MM.1S (cell line): Measurements from ENCODE around the gene HSPE1.

Source experiments
- DNase-seq: peaks from one replicate; pipeline ENCODE4 v3.0.0-alpha.2; 2015
- H2AFZ ChIP-seq: fragments of 300-600 bp; sonication (generic); 2 replicates; pipeline ENCODE4 v1.6.0; 2016; ENCODE audit warnings: antibody characterized with exemption, low read length
- H3F3A ChIP-seq: fragments of 300-600 bp; sonication (generic); 2 replicates; pipeline ENCODE4 v1.6.1; 2016; ENCODE audit warnings: mild to moderate bottlenecking, antibody characterized with exemption, low read length, moderate library complexity, mixed read lengths; ENCODE audit not compliant: insufficient read depth
- H3K27ac ChIP-seq: fragments of 300-600 bp; sonication (generic); 2 replicates; pipeline ENCODE4 v1.5.1; 2016; ENCODE audit warnings: mild to moderate bottlenecking, low read length
- H3K27me3 ChIP-seq: fragments of 300-600 bp; sonication (generic); replicated peaks from 2 replicates; pipeline ENCODE4 v1.6.0; 2016; ENCODE audit warnings: low read length; ENCODE audit not compliant: insufficient read depth
- H3K36me3 ChIP-seq: fragments of 300-600 bp; sonication (generic); replicated peaks from 2 replicates; pipeline ENCODE4 v1.6.1; 2016; ENCODE audit warnings: mild to moderate bottlenecking, low read length, mixed read lengths; ENCODE audit not compliant: insufficient read depth
- H3K4me1 ChIP-seq: fragments of 300-600 bp; sonication (generic); 2 replicates; pipeline ENCODE4 v1.6.1; 2016; ENCODE audit warnings: low read length, mixed read lengths
- H3K4me2 ChIP-seq: fragments of 300-600 bp; sonication (generic); 2 replicates; pipeline ENCODE4 v1.6.0; 2016; ENCODE audit warnings: low read depth, low read length
- H3K4me3 ChIP-seq: fragments of 300-600 bp; sonication (generic); 2 replicates; pipeline ENCODE4 v1.5.1; 2016; ENCODE audit warnings: low read length, mixed read lengths
- H3K79me2 ChIP-seq: fragments of 300-600 bp; sonication (generic); 2 replicates; pipeline ENCODE4 v1.6.1; 2016; ENCODE audit warnings: mixed run types, low read length, mixed read lengths
- H3K9ac ChIP-seq: fragments of 300-600 bp; sonication (generic); 2 replicates; pipeline ENCODE4 v1.6.1; 2016; ENCODE audit warnings: low read length, mixed read lengths
- H3K9me2 ChIP-seq: fragments of 300-600 bp; sonication (generic); replicated peaks from 2 replicates; pipeline ENCODE4 v1.6.1; 2016; ENCODE audit warnings: mild to moderate bottlenecking, low read length, mixed read lengths; ENCODE audit not compliant: insufficient read depth
- H3K9me3 ChIP-seq: fragments of 300-600 bp; sonication (generic); replicated peaks from 2 replicates; pipeline ENCODE4 v1.6.1; 2016; ENCODE audit warnings: mild to moderate bottlenecking, low read length, mixed read lengths; ENCODE audit not compliant: insufficient read depth
- H4K20me1 ChIP-seq: fragments of 300-600 bp; sonication (generic); 2 replicates; pipeline ENCODE4 v1.6.1; 2016; ENCODE audit warnings: mild to moderate bottlenecking, low read length, moderate library complexity, mixed read lengths; ENCODE audit not compliant: insufficient read depth
- CTCF ChIP-seq: fragments of 300-600 bp; sonication (generic); IDR thresholded peaks from 2 replicates; pipeline ENCODE4 v1.5.1; 2016; ENCODE audit warnings: antibody characterized with exemption, low read length, mixed read lengths
- EZH2 ChIP-seq: fragments of 300-600 bp; sonication (generic); optimal IDR thresholded peaks from 2 replicates; pipeline ENCODE3; 2017; ENCODE audit warnings: low read depth, mild to moderate bottlenecking, antibody characterized with exemption, low read length, mixed read lengths
- EZH2phosphoT487 ChIP-seq: fragments of 300-600 bp; sonication (generic); IDR thresholded peaks from 2 replicates; pipeline ENCODE4 v1.6.1; 2018; ENCODE audit warnings: antibody characterized with exemption, low read length

Gene HSPE1

DNA sequence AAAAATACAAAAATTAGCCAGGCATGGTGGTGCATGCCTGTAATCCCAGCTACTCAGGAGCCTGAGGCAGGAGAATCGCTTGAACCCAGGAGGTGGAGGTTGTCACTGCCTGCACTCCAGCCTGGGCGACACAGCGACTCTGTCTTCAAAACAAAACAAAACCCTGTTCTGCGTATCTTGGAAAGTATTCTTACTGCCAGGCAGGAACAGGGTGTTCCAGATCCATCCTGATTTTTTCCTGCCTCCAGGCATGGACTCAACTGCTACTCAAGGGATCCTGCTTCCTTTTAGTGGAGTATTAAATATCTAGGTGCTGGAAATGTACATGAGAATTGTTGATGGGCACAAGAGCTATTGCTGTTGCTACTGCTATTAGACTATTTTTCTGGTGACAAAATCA, 12.8 kb upstream of the HSPE1 start:
- Histone ChIP-seq H3K27ac (no peak overlapping the region), H4K20me1 (no peaks in the 10 kb centered on the region; the same call in 1 of the 2 replicates), H3K9ac (no peak overlapping the region), H2AFZ (no peak overlapping the region), H3K9me2 (no peaks in the 10 kb centered on the region), H3K79me2 (peaks cover 44% of the 10 kb centered on the region), H3K4me1 (peaks cover 4% of the 10 kb centered on the region; the same call in 1 of the 2 replicates), H3K4me2 (no peak overlapping the region), H3K9me3 (no peaks in the 10 kb centered on the region), H3K4me3 (no peak overlapping the region), H3K27me3 (no peaks in the 10 kb centered on the region), H3F3A (peaks cover 56% of the 10 kb centered on the region), H3K36me3 (peaks cover 51% of the 10 kb centered on the region)
- no peak for DNase-seq
- TF ChIP-seq EZH2 = no peak
- no peak for TF ChIP-seq CTCF
- no peak for TF ChIP-seq EZH2phosphoT487

GRCh38 chr2:197495433-197496134, 4.6 kb upstream of the HSPE1 start:
- Histone ChIP-seq H3K79me2 (peaks cover 93% of the 10 kb centered on the region), H3K27me3 (no peaks in the 10 kb centered on the region), H3F3A (peaks cover 20% of the 10 kb centered on the region), H3K9me3 (no peaks in the 10 kb centered on the region), H4K20me1 (peaks cover 38% of the 10 kb centered on the region), H3K36me3 (peaks cover 67% of the 10 kb centered on the region), H3K9ac (no peak overlapping the region), H3K27ac (no peak overlapping the region), H3K4me3 (peak overlapping the region; percentile 78), H2AFZ (no peak overlapping the region), H3K9me2 (no peaks in the 10 kb centered on the region), H3K4me1 (peaks cover 23% of the 10 kb centered on the region), H3K4me2 (peak overlapping the region; percentile 83)
- TF ChIP-seq EZH2phosphoT487 (no peak), CTCF (no peak), EZH2 (no peak)
- no peak for DNase-seq

DNA sequence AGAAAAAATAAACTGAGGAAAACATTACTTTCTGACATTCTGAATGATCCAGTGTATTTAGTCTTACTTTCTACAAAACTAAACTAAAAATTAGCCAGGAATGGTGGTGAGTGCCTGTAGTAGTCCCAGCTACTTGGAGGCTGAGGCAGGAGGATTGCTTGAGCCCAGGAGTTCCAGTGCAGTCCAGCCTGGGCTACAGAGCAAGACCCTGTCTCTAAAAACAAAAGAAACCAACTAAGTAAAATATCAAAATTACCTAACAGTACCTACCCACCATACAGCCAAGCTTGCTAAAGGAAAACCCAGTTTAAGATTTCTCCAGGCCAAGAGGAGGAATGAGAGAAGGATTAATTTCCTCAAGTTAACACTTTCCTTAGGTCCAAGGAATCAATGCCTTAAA, 3.5 kb upstream of the HSPE1 start:
- Histone ChIP-seq H3K27me3 (no peaks in the 10 kb centered on the region), H3F3A (peaks cover 14% of the 10 kb centered on the region), H3K4me2 (peak overlapping the region; percentile 83), H3K9me2 (no peaks in the 10 kb centered on the region), H3K27ac (no peak overlapping the region), H3K4me3 (peak overlapping the region; percentile 78; the same call in 1 of the 2 replicates), H3K4me1 (peaks cover 24% of the 10 kb centered on the region), H3K9me3 (no peaks in the 10 kb centered on the region), H2AFZ (no peak overlapping the region), H4K20me1 (peaks cover 38% of the 10 kb centered on the region), H3K9ac (no peak overlapping the region; the same call in 1 of the 2 replicates), H3K79me2 (peaks cover 93% of the 10 kb centered on the region), H3K36me3 (peaks cover 60% of the 10 kb centered on the region)
- DNase-seq = no peak
- TF ChIP-seq EZH2phosphoT487 = no peak
- no peak for TF ChIP-seq EZH2
- TF ChIP-seq CTCF = no peak
